Stimulated activated CD8-positive, alpha-beta memory T cell treated with anti-CD3 and anti-CD28 coated beads, Interleukin-15, amount 100 ng/mL, for 24 hours (primary cell): Measurements from ENCODE around the gene MPPED1.

Source experiments
- DNase-seq: peaks from one replicate; pipeline ENCODE4 v3.0.0-alpha.2; 2020; ENCODE audit warnings: low read depth

Gene MPPED1

DNA sequence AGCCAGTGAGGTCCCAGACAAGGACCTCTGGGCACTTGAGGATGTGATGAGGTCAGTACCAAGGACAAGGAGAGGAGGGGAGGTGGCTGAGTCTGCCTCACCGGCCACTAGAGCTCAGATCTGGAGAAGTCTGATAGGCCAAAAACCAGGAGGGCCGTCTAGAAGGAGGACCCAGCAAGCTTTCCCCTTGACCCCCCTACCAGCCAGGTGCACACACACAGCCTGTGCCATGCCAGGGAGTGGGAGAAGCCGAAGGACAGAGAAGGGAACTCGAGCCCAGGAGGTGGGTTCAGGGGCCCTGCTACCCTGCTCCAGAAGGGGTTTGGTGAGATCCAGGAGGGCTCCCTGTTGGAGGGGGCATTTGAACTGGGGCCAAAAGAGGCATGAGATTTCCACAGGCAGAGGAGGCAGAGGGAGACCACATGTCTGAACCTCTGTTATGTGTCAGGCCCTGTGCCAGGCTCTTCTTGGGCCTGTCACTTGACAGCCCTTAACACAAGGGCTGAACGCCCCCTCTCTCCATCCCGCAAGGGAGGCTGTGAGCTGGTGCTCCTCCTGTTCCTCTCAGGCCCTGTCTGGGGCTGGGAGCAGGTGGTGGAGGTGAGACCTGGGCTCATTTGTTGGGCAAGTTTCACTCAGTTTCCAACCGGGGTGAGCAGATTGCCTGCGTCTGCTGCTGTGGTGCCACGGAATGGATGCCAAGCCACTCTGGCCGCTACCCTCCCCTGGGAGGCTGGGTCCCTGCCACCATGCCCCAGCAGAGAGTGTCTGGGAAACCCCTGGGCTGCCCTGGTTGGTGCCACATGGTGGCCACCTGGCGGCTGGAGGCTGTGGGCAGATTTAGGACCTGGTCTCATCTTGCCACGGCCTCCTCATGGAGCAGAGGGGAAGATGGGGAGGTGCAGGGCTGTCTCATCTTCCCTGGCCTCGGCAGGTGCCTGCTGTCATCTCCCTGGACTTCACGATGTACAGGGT lies 65.2 kb downstream of the MPPED1 start:
- DNase-seq: no peak

DNA sequence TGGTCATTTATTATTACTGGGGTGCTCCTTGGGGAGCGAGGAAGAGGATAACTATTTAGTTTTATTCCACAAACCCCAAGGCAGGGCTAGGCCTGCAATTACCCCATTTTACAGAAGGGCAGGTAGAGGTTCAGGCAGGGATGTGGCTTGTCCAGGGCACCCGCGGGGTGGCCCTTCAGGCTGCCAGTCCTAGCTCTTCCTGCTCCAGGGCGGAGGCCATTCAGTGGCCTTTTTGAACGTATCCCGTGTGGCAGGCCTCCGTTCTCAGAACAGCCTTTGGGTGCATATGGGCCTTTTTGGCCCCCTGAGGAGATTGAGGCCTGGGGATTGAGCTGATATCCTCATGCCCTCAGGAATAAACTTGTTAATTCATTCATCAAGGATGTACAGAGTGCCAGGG lies 66.2 kb downstream of the MPPED1 start:
- DNase-seq: no peak

DNA sequence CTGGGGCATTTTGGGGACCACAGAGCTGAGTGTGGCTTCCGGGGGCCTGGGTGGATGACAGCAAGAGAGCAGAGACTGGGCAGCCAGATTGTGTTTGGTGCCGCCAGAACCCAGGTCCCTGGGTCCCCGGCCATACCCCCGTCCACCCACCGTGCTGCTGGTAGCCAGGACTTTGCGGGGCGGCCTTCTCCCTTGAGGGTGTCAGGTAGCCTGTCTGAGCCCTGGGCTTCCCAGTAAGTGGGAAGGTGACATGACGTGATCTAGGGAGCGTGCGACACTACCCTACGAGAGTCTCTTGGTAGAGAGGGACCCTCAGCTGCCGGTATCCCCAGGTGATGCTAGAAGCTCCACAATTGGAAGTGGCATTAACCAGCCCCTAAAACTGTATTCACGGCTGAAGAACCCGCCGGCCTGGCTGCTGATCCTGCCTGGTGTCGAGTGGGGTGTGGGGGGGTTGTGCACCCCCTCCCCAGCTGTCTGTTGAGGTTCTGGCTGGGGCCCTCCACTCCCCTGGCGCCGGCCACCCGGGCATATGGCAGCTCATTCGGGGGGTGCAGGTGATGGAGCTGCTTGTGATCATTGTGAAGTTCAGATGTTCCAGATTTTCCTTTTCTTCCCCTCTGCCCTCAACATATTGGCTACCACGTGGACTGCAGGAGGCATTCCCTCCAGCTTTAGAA lies 66.9 kb downstream of the MPPED1 start:
- no peak for DNase-seq

DNA sequence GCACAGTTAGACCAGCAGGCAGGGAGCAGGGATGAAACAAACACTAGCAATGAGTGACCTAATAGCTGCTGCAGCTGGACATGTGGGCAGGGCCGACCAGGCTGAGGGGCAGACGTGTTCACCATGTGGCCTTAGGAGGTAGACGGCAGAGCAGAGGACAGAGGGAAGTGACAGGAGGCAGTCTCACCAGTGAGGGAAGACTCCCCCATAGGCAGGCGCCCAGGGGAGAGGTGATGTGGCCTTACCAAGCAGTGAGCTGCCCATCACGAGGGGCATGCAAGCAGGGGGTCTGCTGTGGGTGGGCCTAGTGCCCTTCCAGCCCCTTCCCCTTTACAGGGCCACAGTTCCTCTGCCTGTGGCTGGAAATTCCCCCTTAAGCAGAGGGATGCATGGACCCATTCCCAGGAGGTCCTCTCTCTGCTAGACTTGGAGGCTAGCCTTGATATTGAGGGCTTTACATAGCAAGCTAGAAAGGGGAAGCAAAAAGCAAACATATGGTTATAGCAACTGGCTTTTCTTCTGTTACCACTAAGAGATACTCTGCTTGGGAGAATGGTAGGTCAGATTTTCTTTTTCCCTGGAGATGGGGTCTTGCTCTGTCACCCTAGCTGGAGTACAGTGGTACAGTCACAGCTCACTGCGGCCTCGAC lies 67.6 kb downstream of the MPPED1 start:
- no peak for DNase-seq

DNA sequence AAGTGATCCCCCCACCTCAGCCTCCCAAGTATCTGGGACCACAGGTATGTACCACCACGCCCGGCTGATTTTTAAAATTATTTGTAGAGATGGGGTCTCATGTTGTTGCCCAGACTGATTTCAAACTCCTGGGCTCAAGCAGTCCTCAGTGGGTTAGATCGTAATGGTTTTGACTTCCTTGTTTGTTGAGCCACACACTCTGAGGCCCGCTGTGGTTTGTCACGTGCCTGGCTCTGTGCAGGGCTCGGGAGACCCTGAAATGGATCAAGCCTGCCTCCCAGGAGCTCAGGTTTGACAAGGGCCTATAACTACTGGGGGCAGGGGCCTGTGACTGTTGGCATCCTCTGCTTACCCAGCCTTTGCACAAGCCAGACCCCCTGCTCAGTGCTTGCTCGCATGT lies 68.1 kb downstream of the MPPED1 start:
- no peak for DNase-seq

DNA sequence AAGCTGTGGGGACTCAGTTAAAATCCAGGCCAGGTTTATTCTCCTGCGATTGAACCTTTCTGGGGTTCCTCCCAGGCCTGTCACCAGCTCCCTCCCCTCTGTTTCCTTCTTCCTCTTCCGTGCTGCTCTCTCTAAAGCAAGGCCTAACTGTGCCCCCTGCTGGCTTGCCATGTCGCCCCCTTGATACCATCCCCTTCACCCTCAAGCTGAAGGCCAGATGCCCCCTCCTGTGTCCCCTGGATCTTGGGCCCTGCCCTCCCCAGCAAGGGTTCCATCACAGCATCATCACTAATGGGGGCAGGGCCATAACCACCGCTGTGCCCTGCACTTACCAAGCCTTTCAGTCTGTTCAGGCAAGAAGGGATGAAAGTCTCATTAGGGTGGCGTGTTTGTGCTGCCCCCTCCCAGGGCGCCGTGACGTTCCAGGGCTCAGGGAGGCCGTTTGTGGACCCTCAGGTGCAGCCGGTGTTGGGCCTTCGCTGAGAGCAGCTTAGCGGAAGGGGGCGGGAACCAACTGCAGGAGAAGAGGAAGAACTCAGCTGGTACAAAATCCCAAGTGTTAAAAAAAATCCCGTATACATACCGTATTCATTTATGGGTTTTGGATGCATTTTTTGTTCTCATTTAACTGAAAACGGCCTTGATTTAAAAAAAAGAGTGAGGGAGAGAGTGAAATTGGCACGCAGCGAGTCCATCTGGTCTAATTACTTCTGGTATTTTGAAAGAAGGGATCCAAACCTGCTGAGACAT lies 69.9 kb downstream of the MPPED1 start:
- no peak for DNase-seq

DNA sequence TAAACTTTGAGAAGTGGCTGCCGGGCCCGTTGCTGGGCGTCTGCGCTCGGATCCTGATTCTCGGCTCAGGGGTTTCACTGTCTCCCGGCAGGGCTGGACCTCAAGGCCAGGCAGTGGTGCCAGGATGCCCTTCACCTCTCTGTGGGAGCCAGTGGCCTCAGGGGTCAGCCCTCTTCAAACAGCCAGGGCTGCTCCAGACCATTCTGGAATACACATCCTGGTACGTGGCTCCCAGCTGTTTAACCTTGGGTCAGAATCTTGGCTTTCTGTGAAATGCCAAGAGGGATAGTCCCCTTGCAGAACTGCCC lies 70.5 kb downstream of the MPPED1 start:
- no peak for DNase-seq

DNA sequence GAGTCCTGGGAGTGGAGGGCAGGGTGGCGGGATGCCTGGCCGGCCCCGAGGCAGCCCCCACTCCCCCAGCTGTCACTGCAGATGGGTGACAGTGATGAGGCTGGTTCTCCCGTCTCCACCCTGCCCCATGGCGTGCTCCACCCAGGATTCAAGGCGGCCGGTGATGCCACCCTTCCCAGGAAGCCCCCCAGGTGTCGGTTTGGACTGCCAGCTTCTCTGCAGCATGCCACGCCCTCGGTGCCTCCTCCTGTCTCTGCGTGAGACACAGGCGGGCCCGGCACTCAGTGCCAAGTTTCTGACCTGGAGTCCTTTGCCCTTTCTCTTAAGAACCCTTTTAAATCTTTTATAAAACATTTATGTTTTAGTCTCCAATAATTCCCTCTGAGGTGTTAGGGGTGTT lies 71.5 kb downstream of the MPPED1 start:
- no peak for DNase-seq

DNA sequence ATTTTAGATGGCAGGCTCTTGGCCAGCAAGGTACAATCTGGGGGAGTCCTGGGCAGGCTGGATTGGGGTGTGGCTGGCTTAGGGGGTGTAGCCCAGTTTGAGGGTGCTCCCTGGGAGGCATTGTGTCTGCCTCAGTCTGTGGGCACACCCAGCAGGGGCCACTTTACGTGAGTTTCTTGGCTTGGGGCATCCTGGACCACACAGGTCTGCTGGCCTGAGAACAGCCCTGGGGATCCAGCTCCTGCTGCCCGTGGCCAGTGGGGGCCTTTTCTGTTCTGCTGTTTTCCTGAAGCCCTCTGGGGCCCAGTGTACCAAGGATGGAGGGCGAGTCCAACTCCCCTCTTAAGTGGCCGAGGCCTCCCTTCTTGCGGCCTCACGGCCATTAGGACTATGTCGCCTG lies 71.9 kb downstream of the MPPED1 start:
- no peak for DNase-seq

DNA sequence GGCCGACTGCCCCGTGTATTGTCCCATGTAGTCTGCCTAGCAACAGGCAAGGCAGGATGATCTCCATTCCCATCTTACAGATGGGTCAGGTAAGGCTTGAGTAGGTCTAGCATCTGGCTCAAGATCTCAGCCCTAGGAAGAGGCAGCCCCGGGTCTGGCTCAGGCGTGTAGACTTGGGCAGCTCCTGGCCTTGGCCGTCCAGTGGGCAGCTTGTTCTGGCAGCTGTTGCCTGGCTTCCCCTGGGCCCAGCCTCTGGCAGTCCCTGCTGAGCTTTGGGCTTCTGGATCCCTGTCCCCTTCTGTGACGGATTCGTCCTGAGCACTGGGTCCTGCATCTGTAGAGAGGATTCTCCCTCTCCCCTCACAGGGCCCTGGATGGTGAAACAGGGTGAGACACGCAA lies 72.4 kb downstream of the MPPED1 start:
- DNase-seq: no peak

DNA sequence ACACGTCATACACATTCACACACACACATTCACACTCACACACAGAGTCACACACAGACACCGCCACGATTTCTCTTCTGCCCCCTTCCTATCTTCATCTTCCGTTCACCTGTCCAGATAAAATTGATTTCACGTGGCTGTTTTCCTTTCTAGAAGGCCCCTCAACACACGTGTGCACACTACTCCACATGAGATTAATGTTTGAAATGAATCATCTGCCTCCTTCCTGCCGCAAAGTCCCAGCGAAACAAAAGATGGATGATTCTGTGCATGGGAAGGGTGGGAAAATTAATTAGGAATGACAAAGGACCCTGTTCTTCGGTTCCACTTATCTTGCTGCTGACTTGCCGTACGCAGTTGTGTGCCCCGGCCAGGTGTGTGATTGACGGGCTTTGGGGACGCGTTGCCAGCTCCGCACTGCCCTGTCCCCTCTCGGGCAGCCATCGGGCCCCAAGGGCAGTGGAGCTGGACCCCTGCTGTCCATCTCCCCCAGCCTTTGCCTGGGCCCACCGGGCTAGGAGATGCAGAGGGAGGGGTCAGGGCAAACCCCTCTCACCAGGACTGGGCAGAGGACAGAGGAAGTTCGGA lies 73.8 kb downstream of the MPPED1 start:
- no peak for DNase-seq

DNA sequence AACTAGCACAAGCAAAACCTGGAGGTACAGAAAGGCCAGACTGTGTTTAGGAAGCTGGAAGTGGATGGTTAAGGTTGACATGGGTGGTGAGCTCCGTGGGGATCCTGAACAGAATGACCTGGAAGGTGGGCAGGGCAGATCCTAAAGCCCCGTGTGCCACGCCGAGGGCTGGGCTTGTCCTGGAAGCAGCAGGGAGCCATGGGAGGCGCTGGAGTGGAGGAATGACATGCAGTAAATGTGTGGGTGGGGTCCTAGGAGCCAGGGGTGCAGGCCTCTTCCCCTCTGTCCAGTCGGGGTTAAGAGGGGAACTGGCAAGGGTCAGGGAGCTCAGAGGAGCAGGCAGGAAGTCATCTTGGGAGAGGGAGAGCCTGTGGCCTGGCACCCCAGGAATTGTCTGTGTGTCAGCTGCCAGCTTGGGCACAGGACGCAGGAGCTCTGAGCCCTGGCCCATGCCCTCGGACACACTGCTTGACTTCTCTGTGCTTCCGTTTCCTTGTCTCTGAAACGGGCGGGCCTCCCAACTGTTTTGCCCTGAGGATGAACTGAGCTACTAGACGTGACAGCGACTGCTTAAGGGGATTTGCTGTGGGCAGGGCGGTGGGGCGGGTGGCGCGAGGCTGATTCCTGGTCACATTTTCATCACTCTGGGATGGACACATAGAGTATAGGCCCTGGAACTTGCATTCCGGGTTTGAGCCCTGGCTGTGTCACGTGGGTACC lies 75.7 kb downstream of the MPPED1 start:
- no peak for DNase-seq

DNA sequence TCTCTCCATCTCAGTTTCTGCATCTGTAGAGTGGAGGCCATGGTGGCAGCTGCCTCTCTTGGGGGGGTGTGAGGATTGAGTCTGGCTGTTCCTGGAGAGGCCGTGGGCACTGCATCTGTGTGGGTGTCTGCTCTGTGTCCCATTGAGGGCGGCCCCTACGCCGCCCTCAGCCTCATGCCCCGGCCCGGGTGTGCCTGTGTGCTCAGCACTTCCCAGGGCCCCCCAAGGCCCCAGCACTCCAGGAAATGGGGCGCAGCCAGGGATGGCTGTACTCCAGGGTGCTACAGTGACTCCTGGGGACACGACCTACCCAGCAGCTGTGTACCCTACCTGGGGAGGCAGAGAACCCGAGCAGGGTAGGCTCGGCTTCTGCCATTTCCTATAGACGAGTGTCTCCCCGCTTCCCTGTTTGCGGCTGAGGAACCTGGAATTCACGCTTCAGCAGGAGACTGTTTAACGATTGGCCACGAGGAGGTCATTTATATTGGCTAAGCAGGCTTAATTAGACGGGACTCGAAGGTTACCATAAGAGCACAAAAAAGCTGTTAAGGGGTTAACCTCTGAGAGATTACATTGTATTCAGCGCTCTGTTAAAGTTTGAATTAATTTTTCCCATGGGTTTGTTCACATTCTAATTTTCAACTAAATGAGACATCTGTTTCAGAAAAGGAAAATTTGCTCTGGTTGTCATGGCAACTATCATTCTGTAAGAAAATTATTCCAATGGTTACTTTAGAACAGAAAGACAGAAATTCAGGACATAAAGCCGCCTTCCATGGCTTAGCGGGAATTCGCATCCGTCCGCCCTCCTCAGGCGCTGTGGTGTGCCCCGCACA lies 76.4 kb downstream of the MPPED1 start:
- DNase-seq: no peak

DNA sequence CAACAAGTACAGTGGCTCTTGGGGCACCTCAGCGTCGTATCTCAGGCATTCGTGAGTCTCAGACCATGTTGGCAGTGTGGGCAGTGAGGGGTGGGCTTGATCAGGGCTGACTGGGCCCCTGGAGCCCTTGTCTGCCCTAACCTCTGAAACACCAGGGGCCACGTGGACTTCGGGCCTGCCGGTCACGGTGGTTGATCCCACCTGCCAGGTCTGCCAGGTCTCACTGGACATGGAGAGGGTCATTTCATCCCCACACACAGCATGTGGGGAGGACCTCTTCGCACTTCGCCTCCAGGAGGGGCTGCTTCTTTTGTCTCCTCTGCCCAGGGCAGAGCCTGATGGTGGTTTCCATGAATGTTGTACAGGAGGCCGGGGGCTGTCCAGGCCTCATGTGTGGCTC lies 77.1 kb downstream of the MPPED1 start:
- DNase-seq: no peak

DNA sequence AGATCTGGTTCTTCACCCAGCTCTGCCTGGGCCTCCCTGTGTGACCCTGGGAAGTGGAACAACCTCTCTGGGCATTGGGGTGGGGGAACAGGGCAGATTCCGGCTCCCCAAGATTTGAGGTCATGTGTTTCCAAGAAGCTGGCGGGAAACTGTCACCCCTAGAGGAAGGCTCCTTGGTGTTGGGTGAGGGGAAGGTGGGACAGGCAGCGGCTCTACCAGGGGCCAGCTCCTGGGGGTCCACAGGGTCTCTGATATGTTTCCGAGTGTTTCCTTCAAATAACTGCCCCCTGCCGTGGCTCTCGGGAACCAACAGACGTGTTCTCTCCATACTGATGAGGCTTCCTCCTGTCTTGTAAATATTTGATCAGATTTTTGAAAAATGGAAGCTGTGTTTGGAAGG lies 78.5 kb downstream of the MPPED1 start:
- DNase-seq: no peak

DNA sequence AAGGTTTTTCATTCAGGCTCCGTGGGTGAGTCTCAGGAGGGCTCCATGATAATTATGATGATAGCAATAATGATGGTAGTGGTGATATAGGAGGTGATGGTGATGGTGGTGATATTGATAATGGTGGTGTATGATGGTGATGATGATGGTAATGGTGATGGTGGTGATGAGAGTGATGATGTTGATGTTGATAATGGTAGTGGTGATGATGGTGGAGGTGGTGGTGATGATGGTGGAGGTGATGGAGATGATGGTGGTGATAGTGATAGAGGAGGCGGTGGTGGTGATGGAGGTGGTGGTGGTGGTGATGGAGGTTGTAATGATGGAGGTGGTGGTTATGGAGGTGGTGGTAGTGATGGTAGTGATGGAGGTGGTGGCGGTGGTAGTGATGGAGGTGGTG lies 79.4 kb downstream of the MPPED1 start:
- no peak for DNase-seq

DNA sequence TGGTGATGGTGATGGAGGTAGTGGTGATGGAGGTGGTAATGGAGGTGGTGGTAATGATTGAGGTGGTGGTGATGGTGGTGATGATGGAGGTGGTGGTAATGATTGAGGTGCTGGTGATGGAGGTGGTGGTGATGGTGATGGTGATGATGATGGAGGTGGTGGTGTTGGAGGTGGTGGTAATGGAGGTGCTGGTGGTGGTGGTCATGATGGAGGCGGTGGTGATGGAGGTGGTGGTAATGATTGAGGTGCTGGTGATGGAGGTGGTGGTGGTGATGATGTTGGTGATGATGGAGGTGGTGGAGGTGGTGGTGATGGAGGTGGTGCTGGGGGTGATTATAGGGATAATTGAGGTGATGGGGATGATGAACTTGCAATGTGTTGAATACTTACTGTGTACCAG lies 79.9 kb downstream of the MPPED1 start:
- DNase-seq: no peak

DNA sequence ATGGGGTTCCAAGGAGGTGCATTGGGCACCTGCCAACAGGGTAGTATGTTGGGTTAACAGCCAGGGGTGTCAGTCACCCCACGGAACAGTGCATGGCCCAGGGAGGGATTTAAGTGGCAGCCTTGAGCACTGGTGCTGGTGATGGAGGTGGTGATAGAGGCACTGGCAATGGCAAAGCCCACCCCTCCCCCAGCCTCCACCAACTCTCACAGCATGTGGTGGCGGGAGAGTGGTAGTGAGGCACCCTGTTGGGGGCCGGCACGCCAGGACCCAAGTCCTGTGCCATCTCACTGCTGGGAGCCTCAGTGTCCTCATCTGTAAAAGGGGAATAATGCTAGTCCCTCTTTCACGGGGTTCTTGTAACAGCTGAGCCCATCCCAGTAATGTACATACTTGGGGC lies 81.5 kb downstream of the MPPED1 start:
- no peak for DNase-seq

DNA sequence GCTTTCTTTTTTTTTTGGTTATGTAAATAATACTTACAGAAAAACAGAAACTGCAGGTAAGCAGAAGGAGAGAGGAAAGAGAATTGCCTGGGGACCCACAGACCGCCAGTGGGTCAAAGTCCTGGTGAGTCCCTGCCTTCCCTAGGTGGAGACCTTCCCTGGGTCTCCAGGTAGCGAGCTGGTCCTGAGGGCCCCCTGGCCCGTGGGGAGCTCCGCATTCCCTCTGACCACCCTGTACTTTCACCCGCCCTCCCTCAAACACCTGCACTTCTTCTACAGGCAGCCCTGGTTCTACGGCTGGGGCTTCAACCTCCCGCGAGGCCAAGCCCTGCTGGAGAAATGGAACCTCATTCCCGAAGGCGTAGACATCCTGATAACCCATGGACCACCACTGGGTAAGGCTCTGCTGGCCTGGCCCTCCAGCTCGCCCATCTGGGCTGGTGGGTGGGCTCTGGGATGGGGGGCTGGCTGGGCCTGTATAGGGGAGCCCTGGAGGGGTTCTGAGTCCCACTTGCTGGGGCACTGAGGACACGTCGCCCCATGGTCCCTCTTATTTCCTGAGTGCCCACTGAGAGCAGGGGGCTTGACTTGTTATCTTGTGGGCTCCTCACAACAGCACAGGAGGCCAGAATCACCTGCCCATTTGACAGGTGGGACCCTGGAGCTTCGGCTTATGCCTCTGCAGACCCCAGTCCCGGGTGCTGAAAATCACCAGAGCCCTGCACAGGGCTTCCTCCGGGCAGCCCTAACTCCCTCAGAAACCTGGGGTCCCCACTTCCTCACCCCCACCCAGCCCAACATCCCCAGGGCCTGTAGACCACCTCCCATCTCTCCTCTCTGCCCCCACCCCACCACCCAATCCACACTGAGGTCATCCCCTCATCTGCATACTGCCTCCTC lies 86.4 kb downstream of the MPPED1 start:
- DNase-seq: no peak
